Fibroblast of skin of abdomen (primary cell): ENCODE results near the gene MMP25.

Source experiments
- DNase-seq: peaks from one replicate; pipeline ENCODE4 v3.0.0-alpha.2; 2013

Gene MMP25

DNA sequence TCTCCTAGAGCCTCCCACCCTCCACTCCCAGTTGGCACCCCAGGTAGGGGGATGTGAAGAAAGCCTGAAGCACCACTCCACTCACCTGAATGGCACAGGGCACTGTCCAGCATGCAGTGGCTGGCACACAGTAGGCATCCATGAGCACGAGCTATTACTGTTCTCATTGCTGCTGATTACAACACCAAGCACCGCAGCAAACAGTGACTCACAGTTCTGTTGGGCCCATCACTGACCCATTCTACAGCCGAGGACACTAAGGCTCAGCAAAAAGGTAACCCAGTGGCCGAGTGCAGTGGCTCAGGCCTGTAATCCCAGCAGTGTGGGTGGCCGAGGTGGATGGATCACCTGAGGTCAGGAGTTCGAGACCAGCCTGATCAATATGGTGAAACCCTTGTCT is 50.0 kb downstream of the MMP25 start:
- no peak for DNase-seq

DNA sequence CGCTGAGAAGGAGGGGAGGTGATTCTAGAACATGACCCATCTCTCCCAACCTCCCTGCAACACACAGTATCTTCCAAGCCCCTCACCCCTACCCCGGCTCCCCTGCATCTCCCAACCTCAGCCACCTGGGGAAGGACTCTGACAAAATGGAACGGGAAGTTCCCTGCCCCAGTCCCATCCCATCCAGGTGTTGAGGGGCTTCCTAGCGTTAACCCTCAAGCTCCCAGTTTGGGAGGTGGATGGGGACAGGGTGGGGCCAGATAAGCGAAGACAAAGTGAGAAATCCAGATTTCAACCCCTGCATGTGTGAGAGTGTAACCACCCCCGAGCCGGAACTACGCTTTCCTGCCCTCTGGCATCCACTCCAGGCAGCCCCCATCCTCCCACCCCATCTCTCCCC is 50.9 kb downstream of the MMP25 start:
- DNase-seq = no peak

DNA sequence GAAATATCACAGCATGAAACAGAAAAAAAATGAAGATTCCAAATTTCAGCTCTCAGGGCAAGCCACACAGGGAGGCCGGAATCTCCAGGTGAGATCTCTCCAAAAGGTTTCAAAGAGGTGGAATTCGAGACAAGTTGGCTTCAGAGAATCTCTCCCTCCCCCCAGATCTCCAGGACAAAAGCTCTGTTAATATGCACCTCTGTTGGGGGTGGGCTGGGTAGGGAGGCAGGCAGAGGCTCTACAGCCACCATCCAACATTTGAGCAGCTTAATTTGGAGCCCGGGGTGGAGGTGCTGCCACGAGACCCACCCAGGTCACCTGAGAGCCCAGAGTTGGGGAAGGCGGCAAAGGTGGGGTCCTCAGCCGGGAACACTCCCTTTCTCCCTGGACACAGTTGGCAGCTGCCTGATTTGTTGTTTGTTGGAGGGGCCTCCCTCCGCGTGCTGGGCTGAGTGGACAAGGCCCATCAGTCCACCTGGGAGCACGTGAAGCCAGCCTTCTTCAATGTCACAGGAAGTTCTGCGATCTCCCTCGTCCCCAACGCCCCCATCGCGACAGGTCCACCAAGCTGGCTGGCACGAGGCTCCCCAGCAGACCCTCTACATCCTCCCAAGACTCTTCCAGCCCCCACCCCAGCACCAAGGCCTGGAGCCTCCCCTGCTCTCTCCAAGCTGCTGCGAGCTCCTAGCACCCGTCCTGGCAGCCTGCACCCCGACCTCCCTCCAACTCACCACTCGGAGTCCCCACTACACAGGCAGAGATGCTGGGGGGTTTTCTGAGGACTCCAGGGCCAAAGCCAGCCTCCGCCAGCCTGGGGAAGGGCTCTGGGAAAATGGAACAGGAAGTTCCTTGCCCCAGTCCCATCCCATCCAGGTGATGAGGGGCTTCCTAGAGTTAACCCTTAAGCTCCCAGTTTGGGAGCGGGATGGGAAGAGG is 52.4 kb downstream of the MMP25 start, which contains the start of gene ZSCAN10:
TSS of gene ZSCAN10 (minus strand) at position 836 of the 936 bp plus-strand sequence. CDS start 6,357 bp downstream, outside the sequence.
- no peak for DNase-seq

DNA sequence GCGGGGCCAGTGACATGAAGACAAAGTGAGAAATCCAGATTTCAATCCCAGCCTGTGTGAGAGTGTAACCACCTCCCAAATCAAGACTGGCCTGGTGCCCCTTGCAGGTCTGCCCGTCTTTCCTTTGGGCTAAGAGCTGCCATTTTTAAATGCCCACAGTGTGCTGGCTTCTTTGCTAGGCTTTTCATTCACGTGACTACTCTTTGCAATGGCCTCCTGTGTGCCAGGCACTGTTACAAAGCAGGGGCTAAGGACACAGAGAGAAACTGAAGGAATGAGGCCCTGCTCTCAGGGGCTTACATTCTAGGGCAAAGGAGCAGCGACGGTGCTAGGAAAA is 53.0 kb downstream of the MMP25 start:
- no peak for DNase-seq

DNA sequence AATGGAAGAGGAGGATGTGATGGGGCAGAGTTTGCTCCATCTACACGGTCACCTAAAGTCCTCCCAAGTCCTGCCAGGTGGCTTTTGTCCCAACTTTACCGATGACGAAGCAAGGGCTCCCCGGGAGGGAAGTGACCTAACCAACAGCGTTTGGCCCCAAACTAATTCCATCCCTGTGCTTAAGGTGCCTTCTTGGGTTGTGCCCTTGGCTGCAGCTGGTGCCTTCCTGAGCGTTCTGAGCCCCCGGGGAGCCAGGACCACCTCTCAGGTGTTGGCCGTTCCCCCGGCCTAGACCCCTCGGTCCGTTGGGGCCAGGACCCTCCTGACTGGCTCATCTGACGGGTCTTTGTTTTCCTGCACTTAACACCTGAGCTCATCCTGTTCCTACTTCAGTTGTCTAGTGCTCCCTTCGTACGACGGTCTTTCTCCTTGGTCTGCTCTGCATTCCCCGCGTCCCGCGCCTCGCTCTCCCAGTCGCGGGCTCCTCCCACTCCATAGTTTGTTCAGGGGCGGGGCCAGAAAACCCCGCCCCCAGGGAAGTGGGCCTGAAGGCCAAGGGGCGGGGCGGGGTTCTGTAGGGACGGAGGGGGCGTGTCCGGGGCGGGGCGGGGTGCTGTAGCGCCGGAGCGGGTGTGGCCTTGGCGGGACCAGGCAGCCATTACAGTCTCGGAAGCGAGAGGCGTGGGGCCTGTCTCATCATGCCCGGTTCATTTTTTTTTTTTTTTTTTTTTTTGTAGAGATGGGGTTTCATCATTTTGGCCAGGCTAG is 53.6 kb downstream of the MMP25 start:
- peak; percentile 88 for DNase-seq

DNA sequence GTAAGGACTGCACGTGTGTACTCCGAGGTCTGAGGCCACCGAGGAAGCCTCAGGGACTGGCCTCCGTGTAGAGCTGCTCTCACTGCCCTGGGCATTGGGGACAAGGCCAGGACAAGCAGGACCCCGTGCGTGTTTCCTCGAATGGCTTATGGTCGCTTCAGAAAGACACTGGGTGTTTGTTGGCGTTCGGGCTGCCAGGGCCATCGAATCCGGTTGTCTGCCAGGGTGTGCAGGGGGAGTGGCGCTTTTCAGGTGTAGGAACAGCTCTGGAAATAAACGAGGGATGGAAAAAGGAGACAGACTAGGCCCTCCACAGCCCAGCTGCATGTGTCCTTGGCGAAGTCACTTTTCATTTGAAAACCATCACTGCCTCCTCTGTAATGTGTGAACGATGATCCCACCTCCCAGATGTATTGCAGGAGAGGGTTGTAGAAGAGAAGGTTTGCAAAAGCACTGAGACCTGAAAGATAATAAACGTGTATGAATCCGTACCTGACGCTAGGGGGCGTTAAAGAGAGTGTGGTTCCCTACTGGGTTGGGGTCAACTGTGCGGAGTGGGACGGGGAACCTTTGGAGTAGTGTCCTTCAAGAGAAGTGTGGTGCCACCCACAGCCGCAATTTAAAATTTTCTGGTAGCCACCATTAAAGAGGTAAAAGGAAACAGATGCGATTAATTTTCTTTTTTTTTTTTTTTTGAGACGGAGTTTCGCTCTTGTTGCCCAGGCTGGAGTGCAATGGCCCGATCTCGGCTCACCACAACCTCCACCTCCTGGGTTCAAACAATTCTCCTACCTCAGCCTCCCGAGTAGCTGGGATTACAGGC is 54.9 kb downstream of the MMP25 start:
- DNase-seq = peak; percentile 31

DNA sequence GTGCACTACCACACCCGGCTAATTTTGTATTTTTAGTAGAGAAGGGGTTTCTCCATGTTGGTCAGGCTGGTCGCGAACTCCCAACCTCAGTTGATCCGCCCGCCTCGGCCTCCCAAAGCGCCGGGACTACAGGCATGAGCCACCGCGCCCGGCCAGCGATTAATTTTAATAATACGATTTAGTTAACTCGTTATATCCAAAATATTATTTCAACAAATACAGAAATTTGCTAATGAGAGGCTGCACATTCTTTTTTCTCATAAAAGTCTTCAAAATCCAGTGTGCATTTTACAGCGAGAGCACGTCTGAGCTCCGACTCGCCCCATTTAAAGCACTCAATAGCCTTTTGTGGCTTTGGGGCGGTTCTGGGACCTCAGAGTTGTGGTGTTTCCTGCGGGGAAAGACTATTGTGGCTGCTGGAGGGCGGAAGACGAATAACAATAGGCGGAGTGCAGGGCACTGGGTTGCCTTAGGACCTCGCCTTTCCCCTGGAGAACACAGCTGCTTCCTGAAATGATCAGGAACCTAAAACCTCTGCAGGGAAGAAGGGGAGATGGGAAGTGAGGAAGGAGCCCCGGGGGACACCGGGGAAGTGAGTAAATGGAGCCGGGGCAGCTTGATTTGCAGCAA is 55.6 kb downstream of the MMP25 start:
- DNase-seq = no peak

DNA sequence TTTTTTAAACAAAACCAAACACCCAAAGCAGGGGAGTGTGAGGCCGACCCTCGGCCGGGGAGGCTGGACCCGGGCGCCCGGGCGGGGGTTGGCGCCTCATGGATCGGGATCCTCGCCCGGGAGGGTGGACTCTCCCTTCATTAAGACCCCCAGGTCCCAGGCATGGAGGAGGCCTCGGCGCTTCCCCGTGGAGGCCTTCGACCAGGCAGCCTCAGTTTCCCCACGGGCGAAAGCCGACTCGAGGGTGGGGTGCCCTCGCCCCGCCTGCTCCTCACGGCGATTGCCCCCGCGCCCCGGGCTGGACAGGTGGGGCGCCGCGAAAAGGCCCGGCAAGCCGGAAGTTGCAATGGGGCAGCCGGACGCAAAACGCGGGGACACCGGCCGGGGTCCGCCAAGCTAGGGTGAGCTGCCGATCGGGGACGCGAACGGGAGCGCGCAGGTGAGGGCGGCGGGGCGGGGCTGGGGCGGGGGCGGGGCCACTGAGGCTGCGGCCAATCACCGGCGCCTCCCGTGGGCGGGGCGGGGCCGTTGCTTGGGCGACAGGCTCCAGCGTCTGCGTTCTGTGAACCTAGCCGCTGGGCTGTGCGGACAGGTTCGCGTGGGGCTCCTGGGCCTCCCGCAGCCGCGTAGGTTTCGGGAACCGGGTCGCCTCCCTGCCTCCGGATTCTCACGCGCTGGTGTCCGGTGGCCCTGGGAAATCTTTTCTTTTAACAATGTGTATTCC is 60.0 kb downstream of the MMP25 start:
- peak; percentile 92 for DNase-seq
